Esophagus squamous epithelium (tissue), 4 donors: ENCODE results near the gene RASAL2.

ENCODE experiments used
- POLR2A ChIP-seq, 4 donors: fragments of 450-650 bp; IDR thresholded peaks; one replicate each; pipeline ENCODE4 v1.6.1; 2017; ENCODE audit warnings: antibody characterized with exemption in 4 of 4, mild to moderate bottlenecking in 4 of 4, moderate library complexity in 3 of 4
- TF ChIP-seq, protein P1 (sequence below), 6 experiments: fragments of 450-650 bp in 4 of 6; fragments of 200-600 bp in 2 of 6; sonication (generic) in 2 of 6; IDR thresholded peaks; one replicate each; pipeline ENCODE4 v1.5.1; 2016 to 2019; ENCODE audit warnings: antibody characterized with exemption in 6 of 6, mild to moderate bottlenecking in 4 of 6, moderate library complexity in 4 of 6

DNA sequence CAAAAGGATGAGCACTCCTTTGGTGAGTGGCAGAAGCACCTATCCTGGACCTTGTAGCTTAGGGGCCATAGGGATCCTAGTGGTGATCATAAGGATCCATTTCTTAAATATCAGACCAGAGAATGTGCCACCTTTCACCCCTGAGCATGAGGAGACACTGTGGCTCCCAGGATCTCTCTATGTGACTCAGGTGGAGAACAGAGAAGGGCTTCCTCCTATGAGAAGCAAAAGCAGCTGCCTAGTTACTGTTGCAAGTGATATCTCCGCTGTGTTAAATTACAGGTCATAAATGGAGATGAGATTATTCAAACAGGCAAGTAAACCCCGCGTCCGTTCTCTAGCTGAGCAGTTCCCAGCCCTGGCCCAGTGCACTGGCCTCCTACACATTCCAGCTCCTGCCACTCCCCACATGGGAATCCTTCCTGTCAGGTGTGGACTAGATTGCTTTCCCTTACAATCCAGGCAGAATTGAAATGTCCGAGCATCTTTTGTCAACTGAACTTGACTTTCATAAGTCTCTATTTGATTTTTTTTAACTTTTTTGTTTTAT, 376.6 kb downstream of the RASAL2 start:
- no peak for TF ChIP-seq POLR2A (IDR thresholded peaks at IDR 0.05)
- TF ChIP-seq, protein P1, sequence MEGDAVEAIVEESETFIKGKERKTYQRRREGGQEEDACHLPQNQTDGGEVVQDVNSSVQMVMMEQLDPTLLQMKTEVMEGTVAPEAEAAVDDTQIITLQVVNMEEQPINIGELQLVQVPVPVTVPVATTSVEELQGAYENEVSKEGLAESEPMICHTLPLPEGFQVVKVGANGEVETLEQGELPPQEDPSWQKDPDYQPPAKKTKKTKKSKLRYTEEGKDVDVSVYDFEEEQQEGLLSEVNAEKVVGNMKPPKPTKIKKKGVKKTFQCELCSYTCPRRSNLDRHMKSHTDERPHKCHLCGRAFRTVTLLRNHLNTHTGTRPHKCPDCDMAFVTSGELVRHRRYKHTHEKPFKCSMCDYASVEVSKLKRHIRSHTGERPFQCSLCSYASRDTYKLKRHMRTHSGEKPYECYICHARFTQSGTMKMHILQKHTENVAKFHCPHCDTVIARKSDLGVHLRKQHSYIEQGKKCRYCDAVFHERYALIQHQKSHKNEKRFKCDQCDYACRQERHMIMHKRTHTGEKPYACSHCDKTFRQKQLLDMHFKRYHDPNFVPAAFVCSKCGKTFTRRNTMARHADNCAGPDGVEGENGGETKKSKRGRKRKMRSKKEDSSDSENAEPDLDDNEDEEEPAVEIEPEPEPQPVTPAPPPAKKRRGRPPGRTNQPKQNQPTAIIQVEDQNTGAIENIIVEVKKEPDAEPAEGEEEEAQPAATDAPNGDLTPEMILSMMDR (IDR thresholded peaks at IDR 0.05), result no peak
